Endothelial cell of umbilical vein (primary cell): ENCODE data around the gene SLCO2A1.

ENCODE experiments used
- CTCF ChIP-seq, 2 donors: IDR thresholded peaks; 1 replicate in 1 of 2; 2 replicates in 1 of 2; pipeline ENCODE4 v1.5.1; 2011; ENCODE audit warnings: low read length in 2 of 2, mild to moderate bottlenecking in 2 of 2, moderate library complexity in 2 of 2, control low read depth in 1 of 2, inconsistent platforms in 1 of 2, low read depth in 1 of 2; ENCODE audit not compliant: insufficient read depth in 1 of 2; ENCODE audit errors: extremely low read depth in 1 of 2
- EZH2 ChIP-seq: IDR thresholded peaks from 2 replicates; pipeline ENCODE4 v1.6.1; 2012; ENCODE audit warnings: borderline replicate concordance, low read depth, mild to moderate bottlenecking, moderate library complexity, low read length, inconsistent platforms; ENCODE audit not compliant: severe bottlenecking
- FOS ChIP-seq: IDR thresholded peaks from 2 replicates; pipeline ENCODE4 v1.6.1; 2011; ENCODE audit warnings: mild to moderate bottlenecking, low read length, moderate library complexity, borderline replicate concordance; ENCODE audit not compliant: insufficient read depth
- GATA2 ChIP-seq: IDR thresholded peaks from 2 replicates; pipeline ENCODE4 v1.7.0; 2011; ENCODE audit warnings: low read depth, mild to moderate bottlenecking, moderate library complexity, mixed read lengths, low read length; ENCODE audit not compliant: insufficient read length, insufficient read depth
- JUN ChIP-seq: IDR thresholded peaks from 2 replicates; pipeline ENCODE4 v1.6.1; 2011; ENCODE audit warnings: borderline replicate concordance, low read depth; ENCODE audit not compliant: insufficient read length, insufficient read depth
- MYC ChIP-seq: IDR thresholded peaks from one replicate; pipeline ENCODE4 v1.6.1; 2011; ENCODE audit warnings: mild to moderate bottlenecking, low read depth, low read length
- POLR2A ChIP-seq: IDR thresholded peaks from 2 replicates; pipeline ENCODE4 v1.6.1; 2012; ENCODE audit warnings: low read depth, mild to moderate bottlenecking, control low read depth, low read length
- POLR2AphosphoS5 ChIP-seq: IDR thresholded peaks from 2 replicates; pipeline ENCODE4 v1.6.1; 2012; ENCODE audit warnings: low read depth, mild to moderate bottlenecking, control low read depth, low read length, moderate library complexity; ENCODE audit not compliant: insufficient read depth
- TF ChIP-seq, protein P1 (sequence below): IDR thresholded peaks from 2 replicates; pipeline ENCODE4 v1.6.1; 2011; ENCODE audit not compliant: insufficient read depth, insufficient read length

- no peak for TF ChIP-seq POLR2A
- no peak for TF ChIP-seq CTCF (IDR thresholded peaks at IDR 0.05; ENCODE audit: extremely low read depth in 1 of 2, insufficient read depth in 1 of 2, low read depth in 1 of 2, low read length in 2 of 2)
- no peak for TF ChIP-seq POLR2AphosphoS5
- no peak for TF ChIP-seq JUN
- TF ChIP-seq, protein P1, sequence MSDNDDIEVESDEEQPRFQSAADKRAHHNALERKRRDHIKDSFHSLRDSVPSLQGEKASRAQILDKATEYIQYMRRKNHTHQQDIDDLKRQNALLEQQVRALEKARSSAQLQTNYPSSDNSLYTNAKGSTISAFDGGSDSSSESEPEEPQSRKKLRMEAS = no peak
- no peak for TF ChIP-seq EZH2
- TF ChIP-seq GATA2 = no peak
- TF ChIP-seq MYC = no peak
- TF ChIP-seq FOS = no peak
These were observed 149.4 kb downstream of the SLCO2A1 start for GRCh38 chr3:133880287-133880686.
